GM19351 (cell line): ENCODE data around the gene CSTPP1.

Experiments
- ATAC-seq: cut with Tn5 transposase; IDR thresholded peaks from one replicate; pipeline ENCODE4 v1.9.1; 2021; ENCODE audit warnings: mild to moderate bottlenecking, moderate library complexity; ENCODE audit not compliant: unreplicated experiment

CSTPP1 gene

DNA sequence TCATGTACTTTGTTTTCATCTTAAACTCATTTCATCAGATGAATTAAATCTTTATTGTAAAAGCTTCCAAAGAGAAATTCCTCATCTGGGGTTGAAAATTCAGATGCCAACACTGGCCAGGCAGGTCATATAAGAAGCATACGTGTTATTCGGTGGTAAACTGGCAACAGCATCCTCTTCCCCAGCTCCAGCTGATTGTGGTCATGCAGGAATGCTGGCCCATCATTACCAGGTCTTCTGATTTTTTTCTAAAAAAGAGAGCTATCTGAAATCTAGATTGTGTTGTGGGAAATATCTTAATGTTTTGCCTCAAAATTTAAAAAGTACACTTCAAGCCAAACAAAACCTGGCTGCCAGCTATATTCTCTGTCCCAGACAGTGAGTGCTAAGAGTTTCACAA, 186.5 kb downstream of the CSTPP1 start:
- ATAC-seq, result no peak

GRCh38 chr11:47124675-47125074, 188.1 kb downstream of the CSTPP1 start:
- no peak for ATAC-seq

GRCh38 chr11:47125083-47125482, 188.5 kb downstream of the CSTPP1 start:
- no peak for ATAC-seq

GRCh38 chr11:47127213-47127612, 190.7 kb downstream of the CSTPP1 start:
- no peak for ATAC-seq

DNA sequence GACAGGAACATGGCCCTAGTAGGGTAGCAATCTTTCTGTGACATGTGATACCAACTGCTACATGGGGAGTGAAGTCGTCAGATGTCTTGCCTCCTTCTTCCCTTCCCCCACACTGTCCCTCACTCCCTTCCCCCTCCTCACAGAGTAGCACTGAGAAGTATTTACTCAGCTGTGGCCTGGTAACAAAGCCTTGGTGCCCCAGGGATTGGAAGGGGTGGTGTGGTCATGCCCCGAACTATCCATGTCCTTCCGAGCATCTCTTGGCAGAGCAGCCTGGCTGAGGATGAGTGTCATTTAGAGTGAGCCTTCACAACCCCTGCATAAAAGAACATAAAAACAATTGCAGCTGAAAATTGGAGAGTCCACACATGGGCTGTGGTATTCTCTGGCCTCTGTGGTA, 194.0 kb downstream of the CSTPP1 start:
- no peak for ATAC-seq

GRCh38 chr11:47131136-47131535, 194.6 kb downstream of the CSTPP1 start:
- ATAC-seq, result no peak

GRCh38 chr11:47132490-47132889, 195.9 kb downstream of the CSTPP1 start:
- no peak for ATAC-seq

GRCh38 chr11:47132981-47133380, 196.4 kb downstream of the CSTPP1 start:
- no peak for ATAC-seq

- ATAC-seq, result no peak
These were observed 199.8 kb downstream of the CSTPP1 start for GRCh38 chr11:47136327-47136726.

DNA sequence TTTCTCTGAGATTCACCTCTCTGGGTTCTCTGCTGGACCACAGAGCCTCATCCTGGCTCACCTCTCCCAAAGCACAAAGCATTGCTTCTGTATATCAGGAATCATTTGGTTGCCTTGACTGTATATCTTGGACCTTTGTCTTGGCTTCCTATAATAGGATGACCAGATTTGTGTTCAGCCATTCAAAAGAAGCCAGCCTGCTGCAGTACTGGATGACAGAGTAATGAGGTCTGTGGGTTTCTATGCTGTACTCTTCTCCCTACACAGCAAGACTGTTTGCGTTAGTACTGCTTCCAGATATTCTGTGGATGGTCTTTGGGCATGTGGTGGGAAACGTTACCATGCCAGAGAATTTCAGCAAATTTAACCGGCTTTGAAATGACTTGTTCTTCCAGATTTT, 200.4 kb downstream of the CSTPP1 start:
- no peak for ATAC-seq

DNA sequence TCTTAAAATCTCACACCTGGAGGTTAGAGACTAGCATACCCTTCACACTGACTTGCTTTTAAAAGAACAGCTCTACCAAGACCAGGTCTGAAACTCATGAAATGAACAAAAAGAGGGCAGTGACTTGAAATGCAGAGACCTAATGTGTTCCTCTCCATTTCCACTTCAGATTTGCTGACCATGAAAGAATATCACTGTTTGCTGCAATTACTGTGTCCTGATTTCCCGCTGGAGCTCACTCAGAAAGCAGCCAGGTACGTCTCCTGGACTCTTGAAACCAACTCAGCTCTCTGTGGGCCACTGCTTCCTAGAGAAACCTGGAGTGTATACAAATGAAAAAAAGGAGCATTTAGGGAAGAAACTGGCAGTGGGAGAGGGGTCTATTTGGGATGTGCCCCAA, 200.9 kb downstream of the CSTPP1 start:
- no peak for ATAC-seq

DNA sequence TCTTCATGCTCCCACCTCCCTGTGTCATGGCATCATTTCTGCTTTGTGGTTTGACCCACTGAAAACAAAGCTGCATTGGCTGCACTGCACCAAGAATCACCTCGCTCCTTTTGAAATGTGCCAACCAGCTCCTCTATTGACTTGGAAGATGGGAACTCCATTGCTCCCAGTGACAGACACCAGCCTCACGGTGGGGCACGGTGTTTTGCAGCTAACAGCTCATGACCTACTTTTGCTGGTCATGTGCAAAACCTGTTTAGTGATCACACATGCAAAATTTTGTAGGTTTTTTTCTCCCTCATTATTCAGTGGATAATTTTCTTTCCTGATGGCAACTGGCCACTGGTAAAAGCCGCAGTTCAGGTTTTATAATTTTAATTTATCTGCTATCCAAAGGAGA, 203.3 kb downstream of the CSTPP1 start:
- ATAC-seq, result no peak

DNA sequence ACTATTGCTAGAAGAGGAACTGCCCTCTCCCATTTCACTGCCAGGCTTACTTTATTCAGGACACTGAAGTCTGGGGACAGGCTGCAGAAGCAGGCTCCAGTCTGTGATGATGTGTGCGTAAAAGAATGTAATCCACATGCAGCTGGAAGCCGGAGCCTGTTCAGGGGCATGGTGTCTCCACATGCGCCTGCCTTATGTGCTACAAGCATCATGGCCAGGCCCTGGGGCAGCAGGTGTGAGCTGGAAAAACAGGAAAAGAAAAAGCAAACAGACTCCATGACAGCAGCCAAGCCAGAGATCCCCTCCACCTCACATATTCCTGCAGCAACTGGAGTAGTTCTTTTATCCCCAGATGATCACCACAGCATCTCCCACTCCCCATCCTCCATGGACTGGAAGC, 206.8 kb downstream of the CSTPP1 start:
- ATAC-seq, result no peak

DNA sequence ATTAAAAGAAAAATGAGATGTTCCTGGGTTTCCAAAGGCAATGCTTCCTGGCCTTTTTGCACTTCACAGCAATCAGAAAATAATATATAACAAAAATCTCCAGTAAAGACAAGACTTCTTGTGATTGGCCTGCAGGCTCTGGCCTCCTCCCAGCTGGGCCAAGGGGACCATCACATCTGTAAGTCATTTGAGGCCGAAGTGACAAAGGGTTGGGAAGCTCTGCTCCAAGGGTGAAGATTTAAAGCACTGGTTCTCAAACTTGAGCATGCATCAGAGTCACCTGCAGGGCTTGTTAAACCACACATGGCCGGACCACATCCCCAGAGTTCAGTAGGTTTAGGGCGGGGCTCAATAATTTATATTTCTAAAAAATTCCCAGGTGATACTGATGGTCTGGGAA, 208.0 kb downstream of the CSTPP1 start:
- no peak for ATAC-seq

GRCh38 chr11:47147250-47147649, 210.7 kb downstream of the CSTPP1 start:
- ATAC-seq, result no peak

- ATAC-seq, result no peak
These were observed 211.1 kb downstream of the CSTPP1 start for GRCh38 chr11:47147681-47148080.

GRCh38 chr11:47148270-47148669, 211.7 kb downstream of the CSTPP1 start:
- ATAC-seq, result no peak

DNA sequence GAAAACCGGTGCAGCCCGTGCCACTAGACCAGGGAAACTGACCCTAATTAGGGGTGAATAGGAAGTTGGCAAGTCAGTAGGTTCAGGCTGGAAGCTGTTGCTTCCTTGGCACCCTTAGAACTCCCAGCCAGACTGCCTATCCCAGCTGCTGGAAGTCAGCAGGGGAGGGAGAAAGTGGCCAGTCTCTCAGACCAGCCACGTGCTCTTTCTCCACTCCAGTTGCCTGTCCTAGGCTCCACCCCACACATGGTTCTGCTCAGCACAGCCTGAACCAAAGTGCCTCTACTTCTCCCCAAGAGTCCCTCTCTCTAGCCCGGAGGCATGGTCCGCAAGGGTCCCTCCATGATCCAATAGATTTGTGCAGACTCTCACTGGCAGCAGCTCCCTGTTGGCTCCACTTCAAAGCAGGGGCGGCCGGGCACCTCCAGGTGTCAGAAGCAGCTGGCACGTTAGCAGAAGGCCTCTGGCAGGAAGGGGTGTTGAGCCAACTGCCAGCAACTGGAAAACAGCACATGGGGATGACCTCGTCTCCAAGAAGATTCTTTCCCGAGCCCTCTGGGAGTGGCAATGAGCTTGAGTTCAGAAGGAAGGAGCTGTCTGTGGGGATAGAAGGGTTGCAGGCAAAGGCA, 212.5 kb downstream of the CSTPP1 start:
- no peak for ATAC-seq

DNA sequence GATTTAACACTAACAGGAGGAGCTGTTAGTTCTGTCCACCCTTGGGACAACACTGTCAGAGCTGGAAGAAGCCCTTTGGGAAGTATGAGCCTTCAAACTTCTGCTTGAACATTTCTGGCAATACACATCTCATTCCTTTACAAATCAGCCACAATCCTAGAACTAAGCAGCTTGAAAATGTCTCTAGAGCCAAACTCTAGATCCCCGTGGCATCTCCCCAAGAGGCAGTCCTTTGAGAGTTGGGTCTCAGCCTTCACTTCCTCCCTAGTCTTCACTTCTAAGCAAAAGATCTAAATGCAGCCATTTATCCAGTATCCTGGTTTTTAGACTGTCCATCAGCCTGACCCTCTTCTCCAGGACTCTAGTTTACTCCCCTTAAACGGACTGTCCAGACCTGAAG, 213.2 kb downstream of the CSTPP1 start:
- no peak for ATAC-seq

DNA sequence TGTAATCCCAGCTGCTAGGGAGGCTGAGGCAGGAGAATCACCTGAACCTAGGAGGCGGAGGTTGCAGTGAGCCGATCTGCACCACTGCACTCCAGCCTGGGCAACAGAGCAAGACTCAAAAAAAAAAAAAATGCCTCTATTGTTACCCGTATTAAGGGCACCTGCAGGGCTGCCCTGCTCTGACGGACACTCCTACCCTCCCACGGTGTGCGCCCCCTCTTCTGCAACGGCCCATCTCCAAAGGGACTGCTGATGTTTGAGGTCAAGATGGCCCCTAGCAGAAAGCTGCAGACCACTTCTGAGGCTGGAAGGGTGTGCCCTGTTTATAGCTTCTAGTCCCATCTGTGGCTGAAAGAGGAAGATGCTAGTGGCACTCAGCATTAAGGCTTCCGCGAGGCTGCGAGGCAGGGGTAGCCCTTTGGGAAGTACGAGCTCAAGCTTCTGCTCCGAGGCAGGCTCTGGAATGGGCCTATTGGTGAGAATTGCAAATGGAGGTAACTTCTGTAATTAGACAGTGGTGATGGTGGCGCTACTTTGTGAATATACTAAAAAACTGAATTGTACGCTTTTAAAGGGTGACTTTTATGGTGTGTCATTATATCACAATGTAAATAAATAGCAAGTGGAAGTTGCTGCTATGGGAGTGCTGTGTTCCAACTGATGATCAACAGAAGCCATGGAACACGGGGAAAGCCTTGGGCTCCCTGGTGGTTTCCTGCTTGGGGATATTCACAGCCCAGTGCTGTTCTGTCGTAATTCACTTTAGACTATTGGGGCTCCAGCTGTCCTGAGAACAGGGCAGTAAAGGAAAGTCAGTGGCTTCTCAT, 215.8 kb downstream of the CSTPP1 start:
- ATAC-seq, result no peak

DNA sequence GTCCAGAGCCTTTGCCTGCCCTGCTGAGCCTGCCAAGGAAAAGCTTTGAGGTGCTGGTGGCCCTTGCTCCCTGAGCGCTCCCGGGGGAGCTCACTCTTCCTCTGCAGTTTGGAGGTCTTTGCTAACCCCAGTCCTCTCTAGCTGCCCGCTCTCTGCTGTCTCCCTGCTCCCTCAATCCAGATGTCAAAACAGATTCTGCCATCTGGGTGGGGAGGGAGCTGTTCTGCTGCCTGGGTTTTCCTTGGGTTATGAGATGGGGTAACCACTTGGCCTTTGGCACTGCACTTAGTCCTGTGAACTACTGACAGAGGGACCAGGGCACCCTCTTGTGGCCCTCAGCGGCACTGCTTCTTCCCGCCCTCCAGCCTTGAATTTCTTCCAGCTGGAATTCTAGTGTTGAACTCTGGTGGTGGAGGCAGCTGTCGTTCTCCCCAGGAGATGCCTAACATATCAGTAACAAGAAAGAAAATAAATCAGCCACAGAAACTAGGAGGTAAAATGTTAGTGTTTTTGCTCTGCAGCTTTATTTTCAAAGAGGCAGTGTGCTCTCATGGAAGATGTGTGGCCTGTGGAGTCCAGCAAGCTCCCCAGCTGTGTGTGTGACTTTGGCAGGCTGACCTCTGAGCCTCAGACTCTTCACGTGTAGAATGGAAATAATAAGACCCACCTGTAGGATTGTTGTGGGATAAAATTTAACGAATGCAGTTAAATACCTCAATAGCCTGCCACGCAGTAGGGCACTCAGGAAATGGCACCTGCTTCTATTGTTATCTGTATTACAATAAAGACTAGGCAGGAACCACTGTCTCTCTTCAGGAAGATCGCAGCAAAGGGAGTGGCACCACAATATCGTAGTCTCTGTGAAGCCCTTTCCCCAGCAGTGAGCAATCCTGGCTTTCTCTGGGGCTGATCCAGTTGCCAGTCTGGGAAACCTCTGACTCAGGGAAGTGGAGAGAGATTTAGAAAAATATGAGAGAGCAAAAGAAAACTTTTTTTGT, 216.7 kb downstream of the CSTPP1 start:
- ATAC-seq, result peak; percentile 59
